Chondrocyte (in vitro differentiated cells): Measurements from ENCODE around the gene OOEP. TPM values are rescaled to one million over a fixed set of nuclear protein-coding genes. Genes with fewer than 3 reads are reported as not detected.

ENCODE experiments used
- DNase-seq: peaks from one replicate; pipeline ENCODE4 v3.0.0; 2021; ENCODE audit warnings: mixed read lengths, low spot score
- H3K27ac Mint-ChIP-seq: one replicate; pipeline ENCODE4 v1.8.0; 2021; ENCODE audit warnings: mild to moderate bottlenecking, moderate library complexity, mixed read lengths; ENCODE audit not compliant: unreplicated experiment
- H3K27me3 Mint-ChIP-seq: 2 replicates; pipeline ENCODE4 v1.8.0; 2021; ENCODE audit warnings: low read depth, mixed read lengths
- H3K36me3 Mint-ChIP-seq: 2 replicates; pipeline ENCODE4 v1.8.0; 2021; ENCODE audit warnings: low read depth, mixed read lengths
- H3K4me1 Mint-ChIP-seq: 2 replicates; pipeline ENCODE4 v1.8.0; 2021; ENCODE audit warnings: low read depth, mild to moderate bottlenecking, mixed read lengths
- H3K4me3 Mint-ChIP-seq: one replicate; pipeline ENCODE4 v1.8.0; 2021; ENCODE audit warnings: mild to moderate bottlenecking, moderate library complexity, mixed read lengths; ENCODE audit not compliant: unreplicated experiment
- H3K9me3 Mint-ChIP-seq: 2 replicates; pipeline ENCODE4 v1.8.0; 2021; ENCODE audit warnings: low read depth, mixed read lengths
- CTCF ChIP-seq: fragments of 200-600 bp; sonication (generic); IDR thresholded peaks from 2 replicates; pipeline ENCODE4 v1.5.0; 2021; ENCODE audit warnings: antibody characterized with exemption, mild to moderate bottlenecking, moderate library complexity
- total RNA-seq: library from RNA; stranded (reverse); gene quantifications from 3 replicates; pipeline ENCODE4 v1.2.1, GENCODE V29; 2021

Gene OOEP
- total RNA-seq, 1 donor from 2014 or later, result not detected

- TF ChIP-seq CTCF, result no peak
- DNase-seq, result no peak
- Mint-ChIP-seq H3K27ac (no peak overlapping the region), H3K9me3 (no peaks in the 10 kb centered on the region), H3K36me3 (no peaks in the 10 kb centered on the region), H3K27me3 (peaks cover 24% of the 10 kb centered on the region), H3K4me1 (no peaks in the 10 kb centered on the region), H3K4me3 (no peak overlapping the region)
Observed at GRCh38 chr6:73328790-73329189, 40.9 kb downstream of the OOEP start.

GRCh38 chr6:73325656-73326055, 44.0 kb downstream of the OOEP start:
- no peak for DNase-seq
- no peak overlapping the region for H3K4me3 Mint-ChIP-seq
- H3K9me3 Mint-ChIP-seq, result no peaks in the 10 kb centered on the region
- no peak for TF ChIP-seq CTCF
- no peaks in the 10 kb centered on the region for H3K36me3 Mint-ChIP-seq
- no peaks in the 10 kb centered on the region for H3K4me1 Mint-ChIP-seq
- no peak overlapping the region for H3K27ac Mint-ChIP-seq
- peaks cover 6% of the 10 kb centered on the region for H3K27me3 Mint-ChIP-seq

GRCh38 chr6:73323323-73323722, 46.4 kb downstream of the OOEP start:
- no peaks in the 10 kb centered on the region for H3K27me3 Mint-ChIP-seq
- no peaks in the 10 kb centered on the region for H3K4me1 Mint-ChIP-seq
- H3K27ac Mint-ChIP-seq, result no peak overlapping the region
- DNase-seq, result no peak
- no peak for TF ChIP-seq CTCF
- H3K4me3 Mint-ChIP-seq, result no peak overlapping the region
- H3K36me3 Mint-ChIP-seq, result peaks cover under 1% of the 10 kb centered on the region
- H3K9me3 Mint-ChIP-seq, result peaks cover 9% of the 10 kb centered on the region

Other genes with a start within 250 kb of the OOEP start
- gene KHDC1L, start 144.4 kb downstream of the OOEP start, total RNA-seq, result not detected in 3 replicates
- 4.0 to 4.5 TPM (median 4.3 TPM) in 3 replicates for gene KHDC1, start 106.7 kb downstream of the OOEP start, total RNA-seq
- gene DPPA5, start 15.6 kb downstream of the OOEP start, total RNA-seq, result not detected in 3 replicates
- gene KHDC3L, start 7.2 kb downstream of the OOEP start, total RNA-seq, result 0.41 TPM in 1 of 3 replicates, not detected in the others
- not detected in 3 replicates for gene DDX43, start 24.9 kb upstream of the OOEP start, total RNA-seq
- gene CGAS, start 82.4 kb upstream of the OOEP start, total RNA-seq, result 1.0 to 1.7 TPM (median 1.6 TPM) in 3 replicates
- 18.4 to 26.0 TPM (median 25.6 TPM) in 3 replicates for gene MTO1, start 91.8 kb upstream of the OOEP start, total RNA-seq
- gene EEF1A1, start 151.1 kb upstream of the OOEP start, total RNA-seq, result 8,230 to 8,902 TPM (median 8,643 TPM) in 3 replicates